Measurements from ENCODE around the gene GCNA.

Gene GCNA, protein sequence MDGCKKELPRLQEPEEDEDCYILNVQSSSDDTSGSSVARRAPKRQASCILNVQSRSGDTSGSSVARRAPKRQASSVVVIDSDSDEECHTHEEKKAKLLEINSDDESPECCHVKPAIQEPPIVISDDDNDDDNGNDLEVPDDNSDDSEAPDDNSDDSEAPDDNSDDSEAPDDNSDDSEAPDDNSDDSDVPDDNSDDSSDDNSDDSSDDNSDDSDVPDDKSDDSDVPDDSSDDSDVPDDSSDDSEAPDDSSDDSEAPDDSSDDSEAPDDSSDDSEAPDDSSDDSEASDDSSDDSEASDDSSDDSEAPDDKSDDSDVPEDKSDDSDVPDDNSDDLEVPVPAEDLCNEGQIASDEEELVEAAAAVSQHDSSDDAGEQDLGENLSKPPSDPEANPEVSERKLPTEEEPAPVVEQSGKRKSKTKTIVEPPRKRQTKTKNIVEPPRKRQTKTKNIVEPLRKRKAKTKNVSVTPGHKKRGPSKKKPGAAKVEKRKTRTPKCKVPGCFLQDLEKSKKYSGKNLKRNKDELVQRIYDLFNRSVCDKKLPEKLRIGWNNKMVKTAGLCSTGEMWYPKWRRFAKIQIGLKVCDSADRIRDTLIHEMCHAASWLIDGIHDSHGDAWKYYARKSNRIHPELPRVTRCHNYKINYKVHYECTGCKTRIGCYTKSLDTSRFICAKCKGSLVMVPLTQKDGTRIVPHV

DNA sequence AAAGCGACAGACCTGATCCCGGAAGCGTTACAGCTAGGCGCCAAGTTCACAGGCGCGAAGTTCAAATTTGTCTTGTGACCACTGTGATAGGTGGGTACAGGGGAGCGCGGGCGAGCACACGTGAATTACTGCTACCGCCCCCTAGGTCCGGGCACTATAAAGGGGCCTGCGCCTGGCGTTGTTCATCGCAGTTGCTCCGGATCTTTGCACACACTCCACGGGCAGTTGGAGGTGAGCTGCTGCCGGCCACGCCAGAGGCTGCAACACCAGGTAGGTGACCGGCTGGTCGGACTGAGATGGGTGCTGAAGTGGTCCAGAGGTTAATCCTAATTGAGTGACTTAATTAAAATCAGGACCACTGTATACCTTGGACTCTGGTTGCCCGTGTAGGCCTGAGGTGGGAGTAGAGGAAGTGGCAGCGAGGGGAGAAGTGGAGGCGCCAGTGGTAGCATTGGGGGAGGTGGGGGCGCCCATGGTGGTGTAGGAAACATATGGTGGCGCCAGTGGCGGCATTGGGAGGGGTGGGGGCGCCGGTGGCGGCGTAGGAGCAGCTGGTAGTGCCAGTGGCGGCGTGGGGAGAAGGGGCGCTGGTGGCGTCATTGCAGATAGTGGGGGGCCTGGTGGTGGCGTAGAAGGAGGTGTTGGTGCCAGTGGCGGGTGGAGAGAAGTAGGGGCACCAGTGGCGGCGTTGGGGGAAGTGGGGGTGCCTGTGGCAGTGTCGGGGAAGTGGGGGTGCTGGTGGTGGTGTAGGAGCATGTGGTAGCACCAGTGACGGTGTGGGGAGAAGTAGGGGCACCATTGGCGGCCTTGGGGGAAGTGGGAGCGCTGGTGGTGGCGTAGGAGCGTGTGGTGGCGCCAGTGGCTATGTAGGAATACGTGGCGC, at the start of gene GCNA:
Gene GCNA (plus strand): TSS at position 185 of the 883 bp plus-strand sequence. CDS start 2,385 bp downstream, outside the sequence.
- H3K36me3 ChIP-seq (ENCODE audit: insufficient read depth, low read length), result peaks cover 38% of the 10 kb centered on the region
- H3K9ac ChIP-seq (ENCODE audit: insufficient read length), result no peak within 1 kb of the TSS
- H3K4me3 ChIP-seq, result no peak within 1 kb of the TSS
- no peak for DNase-seq (ENCODE audit: low read depth, low spot score)
- TF ChIP-seq POLR2AphosphoS5 (IDR thresholded peaks at IDR 0.05; ENCODE audit: borderline replicate concordance, low read depth, low read length), result no peak
- TF ChIP-seq FOXP2 (optimal IDR thresholded peaks at IDR 0.05; ENCODE audit: control extremely low read depth, extremely low read length, insufficient read depth), result no peak
- TF ChIP-seq EZH2 (IDR thresholded peaks at IDR 0.05), result no peak
- H3K9me3 ChIP-seq (ENCODE audit: low read depth, low read length), result no peaks in the 10 kb centered on the region
- H3K27ac ChIP-seq, result no peak within 1 kb of the TSS

- Histone ChIP-seq H3K9me3 (ENCODE audit: low read depth, low read length) (no peaks in the 10 kb centered on the region), H3K36me3 (ENCODE audit: insufficient read depth, low read length) (peaks cover 4% of the 10 kb centered on the region; the same call in 1 of the 2 replicates), H3K9ac (ENCODE audit: insufficient read length) (peak overlapping the region; percentile 78), H3K27ac (peak overlapping the region; percentile 83), H3K4me3 (peak overlapping the region; percentile 91)
- TF ChIP-seq EZH2 (IDR thresholded peaks at IDR 0.05) (no peak), POLR2AphosphoS5 (IDR thresholded peaks at IDR 0.05; ENCODE audit: borderline replicate concordance, low read depth, low read length) (no peak), FOXP2 (optimal IDR thresholded peaks at IDR 0.05; ENCODE audit: control extremely low read depth, extremely low read length, insufficient read depth) (no peak)
- DNase-seq (ENCODE audit: low read depth, low spot score), result no peak
These were observed 46.0 kb upstream of the GCNA start for GRCh38 chrX:71532078-71532752.

DNA sequence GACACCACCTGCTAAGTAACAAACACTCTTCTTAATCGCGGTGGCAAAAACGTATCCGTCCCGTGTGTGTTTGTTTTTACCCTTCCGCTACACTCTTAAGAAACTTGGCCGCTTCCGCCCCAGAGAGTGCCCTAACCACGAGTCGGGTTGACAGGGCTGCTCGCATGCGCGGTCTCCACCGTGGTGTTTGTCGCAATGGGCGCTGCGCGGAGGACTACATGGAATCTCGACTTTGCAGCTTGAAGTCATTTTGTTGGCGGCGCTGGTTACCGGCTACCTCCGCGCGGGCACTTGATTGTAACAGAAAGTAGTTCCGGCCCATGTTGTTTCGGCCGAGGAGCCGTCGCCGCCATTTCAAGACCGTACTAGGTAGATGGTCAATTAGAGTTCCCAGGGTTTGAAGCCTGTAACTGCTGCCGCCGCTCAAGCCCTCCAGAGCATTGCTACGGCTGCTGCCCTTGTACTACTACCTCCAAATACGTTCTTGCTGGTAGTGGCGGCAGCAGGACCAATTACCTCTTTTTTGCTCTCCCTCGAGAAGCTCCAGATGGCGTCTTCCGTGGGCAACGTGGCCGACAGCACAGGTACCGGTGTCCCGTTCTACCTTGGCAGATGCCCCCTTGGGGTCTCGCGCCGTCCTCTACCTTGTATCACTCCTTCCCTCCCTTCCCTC, 45.3 kb upstream of the GCNA start, which contains the start of gene OGT:
Gene OGT (plus strand): TSS at position 352 of the 673 bp plus-strand sequence. CDS start 196 bp downstream, at position 548.
- Histone ChIP-seq H3K27ac (peak within 1 kb of the TSS; percentile 83), H3K9ac (ENCODE audit: insufficient read length) (peak within 1 kb of the TSS; percentile 80), H3K4me3 (peak within 1 kb of the TSS; percentile 91), H3K36me3 (ENCODE audit: insufficient read depth, low read length) (peaks cover 8% of the 10 kb centered on the region; the same call in 1 of the 2 replicates), H3K9me3 (ENCODE audit: low read depth, low read length) (no peaks in the 10 kb centered on the region)
- TF ChIP-seq FOXP2 (optimal IDR thresholded peaks at IDR 0.05; ENCODE audit: control extremely low read depth, extremely low read length, insufficient read depth) (peak; percentile 72), EZH2 (IDR thresholded peaks at IDR 0.05) (no peak), POLR2AphosphoS5 (IDR thresholded peaks at IDR 0.05; ENCODE audit: borderline replicate concordance, low read depth, low read length) (peak; percentile 85)
- peak; percentile 91 for DNase-seq (ENCODE audit: low read depth, low spot score)

GRCh38 chrX:71533516-71533850, 44.8 kb upstream of the GCNA start:
- Histone ChIP-seq H3K4me3 (peak overlapping the region; percentile 91), H3K9me3 (ENCODE audit: low read depth, low read length) (no peaks in the 10 kb centered on the region), H3K9ac (ENCODE audit: insufficient read length) (peak overlapping the region; percentile 80), H3K27ac (peak overlapping the region; percentile 59), H3K36me3 (ENCODE audit: insufficient read depth, low read length) (peaks cover 13% of the 10 kb centered on the region)
- DNase-seq (ENCODE audit: low read depth, low spot score), result no peak
- TF ChIP-seq EZH2 (IDR thresholded peaks at IDR 0.05), result no peak
- TF ChIP-seq POLR2AphosphoS5 (IDR thresholded peaks at IDR 0.05; ENCODE audit: borderline replicate concordance, low read depth, low read length), result no peak
- no peak for TF ChIP-seq FOXP2 (optimal IDR thresholded peaks at IDR 0.05; ENCODE audit: control extremely low read depth, extremely low read length, insufficient read depth)

GRCh38 chrX:71533851-71534561, 44.2 kb upstream of the GCNA start:
- peak overlapping the region; percentile 59 for H3K27ac ChIP-seq
- no peaks in the 10 kb centered on the region for H3K9me3 ChIP-seq (ENCODE audit: low read depth, low read length)
- TF ChIP-seq EZH2 (IDR thresholded peaks at IDR 0.05), result no peak
- no peak for TF ChIP-seq FOXP2 (optimal IDR thresholded peaks at IDR 0.05; ENCODE audit: control extremely low read depth, extremely low read length, insufficient read depth)
- 0 out of 2 replicates have a peak, but pooled peaks have one; percentile 21 for TF ChIP-seq POLR2AphosphoS5 (IDR thresholded peaks at IDR 0.05; ENCODE audit: borderline replicate concordance, low read depth, low read length)
- peaks cover 18% of the 10 kb centered on the region for H3K36me3 ChIP-seq (ENCODE audit: insufficient read depth, low read length)
- DNase-seq (ENCODE audit: low read depth, low spot score), result no peak
- peak overlapping the region; percentile 80 for H3K9ac ChIP-seq (ENCODE audit: insufficient read length)
- peak overlapping the region; percentile 91 for H3K4me3 ChIP-seq

DNA sequence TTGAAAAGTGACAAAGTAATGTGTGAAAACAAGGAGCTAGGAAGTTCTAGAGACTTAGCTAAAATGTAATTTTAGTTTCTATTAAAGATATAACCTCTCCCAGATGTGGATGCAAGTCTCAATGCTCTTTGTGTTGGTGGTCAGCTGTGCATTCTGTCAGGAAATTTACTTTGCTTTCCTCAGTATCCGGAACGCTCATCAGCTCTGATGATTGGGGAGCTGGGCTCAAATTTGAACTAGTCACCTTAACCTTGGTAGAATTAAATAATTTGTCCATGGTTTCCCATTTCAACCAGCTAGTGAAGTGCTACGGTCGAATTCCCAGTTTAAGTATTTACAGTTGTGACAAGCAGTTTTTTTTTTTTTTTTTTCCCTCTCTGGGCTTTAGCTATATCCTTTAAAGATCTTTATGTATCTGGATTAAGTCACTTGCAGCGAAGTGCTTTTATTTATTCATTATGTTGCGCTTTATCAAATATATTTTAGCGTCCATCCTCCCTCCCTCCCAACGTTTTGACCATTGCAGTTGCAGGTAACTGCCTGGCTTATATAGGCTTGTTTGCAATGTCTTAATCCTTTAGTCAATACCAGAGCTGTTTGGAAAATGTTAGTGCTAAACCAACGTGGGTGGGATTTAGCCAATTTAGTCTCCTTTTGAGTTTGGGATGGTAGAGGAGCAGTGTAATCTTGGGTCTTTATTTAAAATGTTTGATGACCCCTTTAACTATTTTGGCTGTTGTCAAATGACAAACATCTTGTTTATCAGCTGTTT, 43.3 kb upstream of the GCNA start:
- Histone ChIP-seq H3K9me3 (ENCODE audit: low read depth, low read length) (no peaks in the 10 kb centered on the region), H3K9ac (ENCODE audit: insufficient read length) (peak overlapping the region; percentile 80), H3K36me3 (ENCODE audit: insufficient read depth, low read length) (peaks cover 25% of the 10 kb centered on the region), H3K4me3 (peak overlapping the region; percentile 91), H3K27ac (no peak overlapping the region)
- TF ChIP-seq EZH2 (IDR thresholded peaks at IDR 0.05) (no peak), POLR2AphosphoS5 (IDR thresholded peaks at IDR 0.05; ENCODE audit: borderline replicate concordance, low read depth, low read length) (no peak), FOXP2 (optimal IDR thresholded peaks at IDR 0.05; ENCODE audit: control extremely low read depth, extremely low read length, insufficient read depth) (no peak)
- no peak for DNase-seq (ENCODE audit: low read depth, low spot score)
